Transverse colon (tissue), 4 donors: ENCODE data around the gene BTG4. TPM values are rescaled to one million over a fixed set of nuclear protein-coding genes. Genes with fewer than 3 reads are reported as not detected.

Experiments used
- DNase-seq: peaks from one replicate; pipeline ENCODE4 v3.0.0-alpha.2; 2019
- H3K27ac ChIP-seq, 4 donors: fragments of 200-600 bp; sonication (generic); 2 replicates each; pipeline ENCODE4 v1.5.1; 2016 to 2018; ENCODE audit warnings: inconsistent platforms in 4 of 4
- H3K27me3 ChIP-seq: fragments of 200-600 bp; sonication (generic); 2 replicates; pipeline ENCODE4 v1.5.1; 2017; ENCODE audit warnings: inconsistent platforms
- H3K36me3 ChIP-seq, 4 donors: fragments of 200-600 bp; sonication (generic); 2 replicates each; pipeline ENCODE4 v1.5.1; 2017 to 2019; ENCODE audit warnings: inconsistent platforms in 4 of 4
- H3K4me1 ChIP-seq, 4 donors: fragments of 200-600 bp; sonication (generic); 2 replicates each; pipeline ENCODE4 v1.5.1; 2017 to 2020; ENCODE audit warnings: inconsistent platforms in 4 of 4
- H3K4me3 ChIP-seq, 4 donors: fragments of 200-600 bp; sonication (generic); 1 replicate in 1 of 4; 2 replicates in 3 of 4; pipeline versions ENCODE4 v1.5.1 to v1.6.1; 2017 to 2019; ENCODE audit warnings: inconsistent platforms in 4 of 4
- H3K9me3 ChIP-seq, 2 donors: fragments of 200-600 bp; sonication (generic); 2 replicates each; pipeline ENCODE4 v1.5.1; 2017 to 2019; ENCODE audit warnings: inconsistent platforms in 2 of 2
- EP300 ChIP-seq: sonication (generic); formaldehyde crosslinking; IDR thresholded peaks from one replicate; pipeline ENCODE4 v1.6.1; 2017; ENCODE audit warnings: antibody characterized with exemption, low read depth
- POLR2A ChIP-seq: fragments of 450-650 bp; IDR thresholded peaks from one replicate; pipeline ENCODE4 v1.6.1; 2016; ENCODE audit warnings: antibody characterized with exemption, mild to moderate bottlenecking, moderate library complexity
- POLR2AphosphoS5 ChIP-seq, 3 donors: sonication (generic); formaldehyde crosslinking; IDR thresholded peaks; one replicate each; pipeline ENCODE4 v1.6.1; 2016; ENCODE audit warnings: antibody characterized with exemption in 3 of 3
- WGBS, 2 donors: methylation state at CpG; one replicate each; pipeline ENCODE4 v1.1.5; 2018; ENCODE audit warnings: low coverage in 1 of 2; 5-methylcytosine and 5-hydroxymethylcytosine counted together
- in situ Hi-C, 4 donors: fragments of 200-750 bp; cut with MboI; loops; one replicate each; pipeline versions ENCODE4 v1.15.0 to v1.15.1; 2017; ENCODE audit warnings: low sequenced_read_pairs in 3 of 4, low pct_ligation_motif_present in 1 of 4, low pct_unique_long_range_greater_than_20kb in 1 of 4
- intact Hi-C: fragments of 100-400 bp; cut with DNase I; formaldehyde crosslinking; loops from one replicate; pipeline ENCODE4 v1.15.1; 2023; ENCODE audit warnings: low total_unique reads
- total RNA-seq, 4 donors: library from RNA; depleted of rRNA; stranded (reverse); fragments of >200 nt; gene quantifications; one replicate each; pipeline ENCODE4 v1.1.0, GENCODE V29; 2016
- TF ChIP-seq, protein P1 (sequence below), 5 experiments: fragments of 200-600 bp in 3 of 5; fragments of 450-650 bp in 2 of 5; sonication (generic) in 3 of 5; IDR thresholded peaks; 1 replicate in 2 of 5; 2 replicates in 3 of 5; pipeline ENCODE4 v1.5.1; 2016 to 2017; ENCODE audit warnings: antibody characterized with exemption in 5 of 5, inconsistent platforms in 3 of 5, mild to moderate bottlenecking in 2 of 5, moderate library complexity in 1 of 5

BTG4 gene
- total RNA-seq, 4 donors from 2014 or later = not detected

- no peaks in the 10 kb centered on the region for H3K36me3 ChIP-seq
- no peak for DNase-seq
- TF ChIP-seq POLR2AphosphoS5 (IDR thresholded peaks at IDR 0.05) = no peak
- TF ChIP-seq, protein P1, sequence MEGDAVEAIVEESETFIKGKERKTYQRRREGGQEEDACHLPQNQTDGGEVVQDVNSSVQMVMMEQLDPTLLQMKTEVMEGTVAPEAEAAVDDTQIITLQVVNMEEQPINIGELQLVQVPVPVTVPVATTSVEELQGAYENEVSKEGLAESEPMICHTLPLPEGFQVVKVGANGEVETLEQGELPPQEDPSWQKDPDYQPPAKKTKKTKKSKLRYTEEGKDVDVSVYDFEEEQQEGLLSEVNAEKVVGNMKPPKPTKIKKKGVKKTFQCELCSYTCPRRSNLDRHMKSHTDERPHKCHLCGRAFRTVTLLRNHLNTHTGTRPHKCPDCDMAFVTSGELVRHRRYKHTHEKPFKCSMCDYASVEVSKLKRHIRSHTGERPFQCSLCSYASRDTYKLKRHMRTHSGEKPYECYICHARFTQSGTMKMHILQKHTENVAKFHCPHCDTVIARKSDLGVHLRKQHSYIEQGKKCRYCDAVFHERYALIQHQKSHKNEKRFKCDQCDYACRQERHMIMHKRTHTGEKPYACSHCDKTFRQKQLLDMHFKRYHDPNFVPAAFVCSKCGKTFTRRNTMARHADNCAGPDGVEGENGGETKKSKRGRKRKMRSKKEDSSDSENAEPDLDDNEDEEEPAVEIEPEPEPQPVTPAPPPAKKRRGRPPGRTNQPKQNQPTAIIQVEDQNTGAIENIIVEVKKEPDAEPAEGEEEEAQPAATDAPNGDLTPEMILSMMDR (IDR thresholded peaks at IDR 0.05) = no peak
- TF ChIP-seq EP300 = no peak
- no peak for TF ChIP-seq POLR2A
These were observed 16.4 kb upstream of the BTG4 start for GRCh38 chr11:111528557-111528956.

GRCh38 chr11:111527279-111527678 lies 15.1 kb upstream of the BTG4 start:
- Histone ChIP-seq H3K9me3 (no peaks in the 10 kb centered on the region), H3K4me1 (no peaks in the 10 kb centered on the region), H3K27me3 (no peaks in the 10 kb centered on the region), H3K36me3 (no peaks in the 10 kb centered on the region), H3K27ac (no peak overlapping the region), H3K4me3 (no peak overlapping the region)
- in situ Hi-C loops (no loop called here), intact Hi-C loops (no loop called here)
- WGBS, 2 donors = 94 to 100% methylated on average over 1 of the region's 1 CpG
- no peak for DNase-seq
- TF ChIP-seq EP300 (no peak), POLR2A (no peak), POLR2AphosphoS5 (IDR thresholded peaks at IDR 0.05) (no peak)
- TF ChIP-seq, protein P1 (IDR thresholded peaks at IDR 0.05) = no peak

More at GRCh38 chr11:111528557-111528956, 16.4 kb upstream of the BTG4 start:
- Histone ChIP-seq H3K9me3 (no peaks in the 10 kb centered on the region), H3K4me3 (no peak overlapping the region), H3K27ac (no peak overlapping the region), H3K27me3 (peaks cover 1% of the 10 kb centered on the region), H3K4me1 (no peaks in the 10 kb centered on the region)
- WGBS, 2 donors = 46 to 83% methylated on average over 1 of the region's 1 CpG
- in situ Hi-C loops = no loop called here
- intact Hi-C loops = no loop called here

DNA sequence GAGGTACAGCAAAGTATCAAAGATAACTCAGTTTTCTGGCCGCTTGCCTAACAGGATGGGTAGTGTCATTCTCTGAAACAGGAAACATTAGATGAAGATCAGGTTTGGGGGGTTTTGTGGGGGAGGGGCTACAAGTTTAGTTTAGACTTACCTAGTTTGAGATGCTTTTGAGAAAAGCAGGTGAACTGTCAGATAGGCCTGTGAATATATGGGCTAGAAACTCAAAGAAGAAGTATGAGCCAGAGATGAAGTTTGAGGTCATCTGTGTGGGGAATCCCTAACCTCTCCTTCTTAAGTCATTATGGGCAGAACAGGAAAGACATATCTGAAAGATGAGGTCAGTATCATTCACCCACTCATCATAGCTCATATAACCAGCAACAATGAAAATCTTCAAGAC lies 14.3 kb upstream of the BTG4 start:
- no peaks in the 10 kb centered on the region for H3K4me1 ChIP-seq
- H3K36me3 ChIP-seq = no peaks in the 10 kb centered on the region
- DNase-seq = no peak
- no peaks in the 10 kb centered on the region for H3K9me3 ChIP-seq
- H3K27me3 ChIP-seq = no peaks in the 10 kb centered on the region
- in situ Hi-C loops (no loop called here), intact Hi-C loops (no loop called here)
- no peak overlapping the region for H3K27ac ChIP-seq
- TF ChIP-seq EP300 (no peak), POLR2AphosphoS5 (IDR thresholded peaks at IDR 0.05) (no peak), POLR2A (no peak)
- TF ChIP-seq, protein P1 (IDR thresholded peaks at IDR 0.05) = no peak
- no peak overlapping the region for H3K4me3 ChIP-seq
- 79 to 88% methylated on average over 1 of the region's 1 CpG for WGBS, 2 donors

GRCh38 chr11:111525456-111525855 lies 13.3 kb upstream of the BTG4 start:
- 96 to 100% methylated on average over 1 of the region's 1 CpG for WGBS, 2 donors
- H3K9me3 ChIP-seq = no peaks in the 10 kb centered on the region
- no peak overlapping the region for H3K4me3 ChIP-seq
- intact Hi-C loops = no loop called here
- TF ChIP-seq POLR2A (no peak), POLR2AphosphoS5 (IDR thresholded peaks at IDR 0.05) (no peak), EP300 (no peak)
- TF ChIP-seq, protein P1 (IDR thresholded peaks at IDR 0.05) = no peak
- H3K36me3 ChIP-seq = no peaks in the 10 kb centered on the region
- no peaks in the 10 kb centered on the region for H3K27me3 ChIP-seq
- in situ Hi-C loops = no loop called here
- no peak overlapping the region for H3K27ac ChIP-seq
- no peak for DNase-seq
- no peaks in the 10 kb centered on the region for H3K4me1 ChIP-seq
